H1 (cell line): ENCODE data around the gene PFKP. TPM values are rescaled to one million over a fixed set of nuclear protein-coding genes. Genes with fewer than 3 reads are reported as not detected.
A peak's percentile ranks its signal among the peaks of the same experiment; 100 is the strongest.

Source experiments
- CTCF ChIA-PET: fragments of 300-600 bp; sonication (Branson Sonifier 250); formaldehyde crosslinking; loops from one replicate; lab custom pipeline; 2021; ENCODE audit not compliant: partially characterized antibody; lab: Charles Lee
- POLR2A ChIA-PET: fragments of 300-600 bp; sonication (Branson Sonifier 250); formaldehyde crosslinking; loops from one replicate; lab custom pipeline; 2021; ENCODE audit warnings: inconsistent platforms; ENCODE audit not compliant: partially characterized antibody; lab: Charles Lee
- DNase-seq, 2 experiments: peaks; one replicate each; pipeline versions ENCODE4 v3.0.0 to v3.0.0-alpha.2; 2010 to 2022; ENCODE audit warnings: low spot score in 2 of 2, low read depth in 1 of 2, mixed read lengths in 1 of 2
- FAIRE-seq: peaks from 2 replicates; lab custom pipeline; 2011; peaks lifted over from hg19 to GRCh38; lab: Jason Lieb, UNC
- H2AFZ ChIP-seq: 2 replicates; pipeline ENCODE4 v1.8.1; 2012; ENCODE audit warnings: low read length, inconsistent platforms
- H2AK5ac ChIP-seq: 2 replicates; pipeline ENCODE4 v1.6.1; 2013; ENCODE audit warnings: low read depth, low read length
- H2BK120ac ChIP-seq: replicated peaks from 2 replicates; pipeline ENCODE3; 2013; ENCODE audit warnings: low read depth, low read length, inconsistent platforms
- H2BK12ac ChIP-seq: 2 replicates; pipeline ENCODE4 v1.6.1; 2013; ENCODE audit warnings: low read depth, low read length
- H2BK15ac ChIP-seq: 2 replicates; pipeline ENCODE4 v1.6.1; 2013; ENCODE audit warnings: low read length
- H2BK20ac ChIP-seq: 2 replicates; pipeline ENCODE4 v1.6.1; 2013; ENCODE audit warnings: low read length
- H2BK5ac ChIP-seq: 2 replicates; pipeline ENCODE4 v1.6.1; 2013; ENCODE audit warnings: low read depth, low read length
- H3K14ac ChIP-seq: 2 replicates; pipeline ENCODE4 v1.6.1; 2013; ENCODE audit warnings: inconsistent platforms; ENCODE audit not compliant: insufficient read length
- H3K18ac ChIP-seq: 2 replicates; pipeline ENCODE4 v1.6.1; 2013; ENCODE audit warnings: low read length; ENCODE audit errors: extremely low read depth
- H3K23ac ChIP-seq: 2 replicates; pipeline ENCODE4 v1.6.1; 2013; ENCODE audit warnings: inconsistent platforms; ENCODE audit not compliant: insufficient read length
- H3K23me2 ChIP-seq: 2 replicates; pipeline ENCODE4 v1.6.1; 2013; ENCODE audit warnings: low read depth, low read length
- H3K27ac ChIP-seq: 2 replicates; pipeline ENCODE4 v1.6.1; 2011; ENCODE audit warnings: low read depth, low read length, inconsistent platforms
- H3K27me3 ChIP-seq, 4 experiments: replicated peaks in 1 of 4; 1 replicate in 1 of 4; 2 replicates in 3 of 4; pipeline versions ENCODE4 v1.6.1 to v1.8.1; 2011 to 2013; ENCODE audit warnings: low read length in 3 of 4, mild to moderate bottlenecking in 3 of 4, inconsistent platforms in 2 of 4, mixed read lengths in 2 of 4, moderate library complexity in 1 of 4; ENCODE audit not compliant: control insufficient read depth in 3 of 4, insufficient read depth in 3 of 4; ENCODE audit errors: extremely low read depth in 1 of 4
- H3K36me3 ChIP-seq, 4 experiments: 2 replicates each; pipeline versions ENCODE4 v1.6.1 to v1.8.1; 2011 to 2013; ENCODE audit warnings: mild to moderate bottlenecking in 4 of 4, low read length in 3 of 4, moderate library complexity in 2 of 4, control low read depth in 1 of 4, inconsistent platforms in 1 of 4; ENCODE audit not compliant: insufficient read depth in 4 of 4, control insufficient read depth in 2 of 4
- H3K4ac ChIP-seq: replicated peaks from 2 replicates; pipeline ENCODE3; 2013; ENCODE audit warnings: low read length, low read depth, mixed read lengths, inconsistent platforms; ENCODE audit not compliant: insufficient read length
- H3K4me1 ChIP-seq, 4 experiments: replicated peaks in 1 of 4; 1 replicate in 1 of 4; 2 replicates in 3 of 4; pipeline versions ENCODE4 v1.6.1 to v1.8.1; 2011 to 2013; ENCODE audit warnings: low read length in 3 of 4, inconsistent platforms in 2 of 4, mixed read lengths in 1 of 4; ENCODE audit not compliant: insufficient read depth in 4 of 4, control insufficient read depth in 3 of 4
- H3K4me2 ChIP-seq, 2 experiments: 2 replicates each; pipeline versions ENCODE4 v1.6.1 to v1.8.1; 2011 to 2013; ENCODE audit warnings: low read depth in 2 of 2, low read length in 2 of 2, control low read depth in 1 of 2, inconsistent platforms in 1 of 2, mild to moderate bottlenecking in 1 of 2; ENCODE audit not compliant: insufficient read depth in 1 of 2
- H3K4me3 ChIP-seq, 4 experiments: fragments of 200-600, 300-600 bp in 1 of 4; sonication (generic), shearing (Covaris generic), sonication (Bioruptor Twin) in 1 of 4; 2 replicates each; pipeline versions ENCODE4 v1.5.1 to v1.8.1; 2011 to 2016; ENCODE audit warnings: low read length in 4 of 4, low read depth in 3 of 4, control low read depth in 2 of 4, inconsistent platforms in 2 of 4, mild to moderate bottlenecking in 2 of 4, mixed read lengths in 1 of 4, moderate library complexity in 1 of 4; ENCODE audit not compliant: insufficient read depth in 2 of 4; ENCODE audit errors: extremely low read depth in 1 of 4
- H3K56ac ChIP-seq: replicated peaks from 2 replicates; pipeline ENCODE3; 2013; ENCODE audit warnings: low read depth, mild to moderate bottlenecking, mixed read lengths, low read length, inconsistent platforms; ENCODE audit not compliant: insufficient read length
- H3K79me1 ChIP-seq: 2 replicates; pipeline ENCODE4 v1.6.1; 2013; ENCODE audit warnings: low read depth, low read length, control low read depth
- H3K79me2 ChIP-seq, 2 experiments: 2 replicates each; pipeline versions ENCODE4 v1.6.1 to v1.8.1; 2012 to 2013; ENCODE audit warnings: low read length in 2 of 2, mild to moderate bottlenecking in 2 of 2, inconsistent platforms in 1 of 2; ENCODE audit not compliant: insufficient read depth in 2 of 2, control insufficient read depth in 1 of 2
- H3K9ac ChIP-seq, 4 experiments: replicated peaks in 1 of 4; 1 replicate in 1 of 4; 2 replicates in 3 of 4; pipeline versions ENCODE4 v1.6.1 to v1.8.1; 2011 to 2013; ENCODE audit warnings: low read depth in 3 of 4, low read length in 3 of 4, control low read depth in 2 of 4, mild to moderate bottlenecking in 2 of 4, moderate library complexity in 2 of 4, inconsistent platforms in 1 of 4; ENCODE audit errors: extremely low read depth in 1 of 4
- H3K9me3 ChIP-seq, 2 experiments: 2 replicates each; pipeline versions ENCODE4 v1.6.1 to v1.8.1; 2012 to 2013; ENCODE audit warnings: mild to moderate bottlenecking in 2 of 2, moderate library complexity in 2 of 2, control low read depth in 1 of 2, inconsistent platforms in 1 of 2, low read depth in 1 of 2, low read length in 1 of 2, mixed read lengths in 1 of 2; ENCODE audit not compliant: insufficient read depth in 2 of 2
- H4K20me1 ChIP-seq, 2 experiments: replicated peaks in 1 of 2; 2 replicates each; pipeline versions ENCODE3 to v1.8.1; 2011 to 2013; ENCODE audit warnings: inconsistent platforms in 2 of 2, low read length in 2 of 2, mild to moderate bottlenecking in 1 of 2; ENCODE audit not compliant: insufficient read depth in 2 of 2, control insufficient read depth in 1 of 2
- H4K5ac ChIP-seq: 2 replicates; pipeline ENCODE4 v1.6.1; 2013; ENCODE audit warnings: low read length, low read depth, mixed read lengths, inconsistent platforms; ENCODE audit not compliant: insufficient read length
- H4K8ac ChIP-seq: 2 replicates; pipeline ENCODE4 v1.8.0; 2013; ENCODE audit warnings: mild to moderate bottlenecking, moderate library complexity, low read length, inconsistent platforms; ENCODE audit not compliant: insufficient read depth; ENCODE audit errors: extremely low read depth
- H4K91ac ChIP-seq: replicated peaks from 2 replicates; pipeline ENCODE3; 2013; ENCODE audit warnings: low read length, mixed read lengths, inconsistent platforms; ENCODE audit not compliant: insufficient read length
- CREB1 ChIP-seq: IDR thresholded peaks from 2 replicates; pipeline ENCODE4 v1.6.1; 2012; ENCODE audit warnings: inconsistent platforms
- JUND ChIP-seq: IDR thresholded peaks from 2 replicates; pipeline ENCODE4 v1.6.1; 2011; ENCODE audit warnings: mild to moderate bottlenecking, improper control_type of control experiment, low read length
- PHF8 ChIP-seq: fragments of 200-600 bp; sonication (generic); conservative IDR thresholded peaks from 2 replicates; pipeline ENCODE4 v1.7.1; 2012; ENCODE audit warnings: low read depth, mild to moderate bottlenecking, inconsistent platforms, low read length, moderate library complexity
- POLR2A ChIP-seq, 2 experiments: IDR thresholded peaks; 1 replicate in 1 of 2; 2 replicates in 1 of 2; pipeline ENCODE4 v1.6.1; 2011; ENCODE audit warnings: low read depth in 2 of 2, low read length in 2 of 2, mild to moderate bottlenecking in 2 of 2; ENCODE audit errors: control extremely low read depth in 1 of 2
- TAF1 ChIP-seq: IDR thresholded peaks from 2 replicates; pipeline ENCODE4 v1.6.1; 2011; ENCODE audit warnings: mild to moderate bottlenecking, low read depth, low read length
- TAF7 ChIP-seq: optimal IDR thresholded peaks from 2 replicates; pipeline ENCODE3; 2011; ENCODE audit warnings: low read depth, mild to moderate bottlenecking, inconsistent platforms, low read length, moderate library complexity, borderline replicate concordance
- TBP ChIP-seq: IDR thresholded peaks from 2 replicates; pipeline ENCODE4 v1.6.1; 2011; ENCODE audit warnings: low read depth, low read length, improper control_type of control experiment
- WGBS, 2 experiments: shearing (Covaris generic) in 1 of 2; methylation state at CpG; one replicate each; pipeline versions ENCODE4 v1.1.6 to v1.1.7; 2013 to 2015; ENCODE audit warnings: low lambda C conversion rate in 2 of 2, mixed read lengths in 2 of 2, inconsistent platforms in 1 of 2, low coverage in 1 of 2, missing lambda C conversion rate in 1 of 2; ENCODE audit not compliant: insufficient replicate concordance in 2 of 2, insufficient coverage in 1 of 2, insufficient read length in 1 of 2; ENCODE audit errors: extremely low coverage in 1 of 2, missing lambda C conversion rate in 1 of 2; 5-methylcytosine and 5-hydroxymethylcytosine counted together
- long read RNA-seq, 2 experiments: library from RNA in 1 of 2; library from capped mRNA in 1 of 2; stranded (forward); transcript quantifications; one replicate each; pipeline ENCODE4 v2.0.0, GENCODE V29; 2021; ENCODE audit warnings: inconsistent platforms in 1 of 2
- polyA minus RNA-seq, 3 experiments: library from RNA; depleted of rRNA, polyadenylated mRNA; stranded (reverse); fragments of >200 nt; gene quantifications; 1 replicate in 2 of 3; 2 replicates in 1 of 3; pipeline ENCODE4 v1.2.3, GENCODE V29; 2011
- polyA plus RNA-seq, 7 experiments: library from polyadenylated mRNA; depleted of rRNA in 3 of 7; stranded (reverse) in 5 of 7; unstranded in 2 of 7; fragments of >200 nt in 5 of 7; fragments of 200-250 nt in 2 of 7; gene quantifications; 1 replicate in 5 of 7; 2 replicates in 1 of 7; 4 replicates in 1 of 7; pipeline versions ENCODE4 v1.2.1 to v1.2.3, GENCODE V29; 2011 to 2013; ENCODE audit warnings: missing spikeins in 2 of 7, mixed read lengths in 2 of 7
- total RNA-seq: library from RNA; stranded (reverse); fragmentation: NEBNext Ultra II Directional; extraction: Animal tissue kit (Norgen Biotek cat#: 25700); gene quantifications from 2 replicates; pipeline ENCODE4 v1.2.1, GENCODE V29; 2021

Gene PFKP
- 128 TPM in 2 replicates for total RNA-seq
- polyA plus RNA-seq (2011; rRNA removed), result 51.2 and 76.9 TPM in 2 replicates
- polyA plus RNA-seq (2011; cell fraction: cytosol; rRNA removed), result 68.1 TPM
- 135 TPM for polyA plus RNA-seq (2011; cell fraction: nucleus; rRNA removed)
- 83.6 to 123 TPM (median 119 TPM) in 4 replicates for polyA plus RNA-seq (2012, experiment 1 of 2)
- polyA plus RNA-seq (2012, experiment 2 of 2), result 93.7 TPM
- 63.5 TPM for polyA plus RNA-seq (2013, experiment 1 of 2)
- polyA plus RNA-seq (2013, experiment 2 of 2), result 58.9 TPM
- 45.6 and 46.7 TPM in 2 replicates for polyA minus RNA-seq (2011; rRNA and poly(A)+ RNA removed)
- polyA minus RNA-seq (2011; cell fraction: cytosol; rRNA and poly(A)+ RNA removed), result 55.2 TPM
- 47.8 TPM for polyA minus RNA-seq (2011; cell fraction: nucleus; rRNA and poly(A)+ RNA removed)
- long read RNA-seq, experiment 1, transcript PFKP-203 (22 exons, 2,654 nt), result major isoform, 14 of 74 reads
- long read RNA-seq, experiment 1, transcript PFKP-201 (6 exons, 1,698 nt), result minor isoform, 6 of 74 reads
- long read RNA-seq, experiment 1, partial matches to known transcripts, result 37 of 74 reads
- long read RNA-seq, experiment 1, other reads (novel, unspliced or antisense), result 17 of 74 reads
- long read RNA-seq, experiment 2, transcript PFKP-203 (22 exons, 2,654 nt), result major isoform, 14 of 31 reads
- long read RNA-seq, experiment 2, partial matches to known transcripts, result 15 of 31 reads
- long read RNA-seq, experiment 2, other reads (novel, unspliced or antisense), result 1 of 31 reads

DNA sequence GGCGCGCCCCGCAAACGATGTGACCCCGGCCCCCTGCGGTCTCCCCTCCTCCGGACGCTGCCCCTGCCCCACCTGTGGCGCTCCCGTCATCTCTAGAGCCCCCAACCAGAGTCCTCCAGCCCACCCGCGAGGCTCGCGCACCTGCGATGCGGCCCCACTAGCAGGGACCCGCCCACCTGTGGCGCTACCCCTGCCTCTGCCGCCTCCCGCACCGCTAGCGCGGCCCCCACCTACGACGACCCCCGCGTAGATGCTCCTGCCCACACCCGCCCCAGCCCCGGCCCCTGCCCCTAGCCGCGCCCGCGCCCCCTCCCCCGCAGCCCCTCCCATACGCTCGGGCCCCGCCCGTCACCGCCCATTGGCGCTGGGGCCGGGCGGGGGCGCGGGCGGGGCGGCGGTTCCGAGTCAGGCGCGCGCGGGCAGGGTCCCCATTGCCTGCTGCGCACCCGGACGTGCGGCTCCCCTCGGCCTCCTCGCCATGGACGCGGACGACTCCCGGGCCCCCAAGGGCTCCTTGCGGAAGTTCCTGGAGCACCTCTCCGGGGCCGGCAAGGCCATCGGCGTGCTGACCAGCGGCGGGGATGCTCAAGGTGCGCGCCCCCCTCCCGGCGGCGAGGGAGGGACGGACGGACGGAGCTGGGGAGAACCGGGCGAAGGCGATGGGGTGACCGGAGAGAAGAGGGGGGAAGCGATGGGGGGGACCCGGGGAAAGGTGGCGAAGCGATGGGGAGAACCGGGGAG, at the start of gene PFKP:
TSS of gene PFKP (plus strand) at position 431 of the 741 bp plus-strand sequence. CDS start at position 479, 48 bp downstream.
- FAIRE-seq, result no peak

More for the DNA sequence above, at the start of gene PFKP:
- Histone ChIP-seq H3K27ac (no peak within 1 kb of the TSS), H2AFZ (peak within 1 kb of the TSS; percentile 72; the same call in 1 of the 2 replicates), H3K27me3 (peaks cover 0 to 15% (median 12%) of the 10 kb centered on the region in 4 experiments; a peak in 6 of 7 replicates), H2BK20ac (no peak within 1 kb of the TSS), H3K4ac (peak within 1 kb of the TSS; percentile 69), H4K5ac (peak within 1 kb of the TSS; percentile 59), H3K4me3 (peak within 1 kb of the TSS; percentile 67 to 100 (median 88)), H3K4me2 (peak within 1 kb of the TSS; percentile 88 to 94), H3K79me2 (peaks cover 23 to 35% of the 10 kb centered on the region in 2 experiments), H2BK15ac (no peak within 1 kb of the TSS), H4K91ac (no peak within 1 kb of the TSS), H2BK5ac (no peak within 1 kb of the TSS; the same call in 1 of the 2 replicates), H4K20me1 (peaks cover 1 to 18% of the 10 kb centered on the region in 2 experiments), H3K9ac (peak within 1 kb of the TSS; percentile 57 to 71 (median 62); a peak in 6 of 7 replicates), H3K23me2 (peaks cover 17% of the 10 kb centered on the region; the same call in 1 of the 2 replicates), H3K4me1 (peaks cover under 1 to 10% (median 3%) of the 10 kb centered on the region in 4 experiments; a peak in 4 of 7 replicates), H3K14ac (no peak within 1 kb of the TSS), H3K9me3 (no peaks in the 10 kb centered on the region), H2BK120ac (no peak within 1 kb of the TSS), H3K18ac (peak within 1 kb of the TSS; percentile 83), H3K36me3 (peaks cover 0 to 19% (median 2%) of the 10 kb centered on the region in 4 experiments; a peak in 4 of 8 replicates), H4K8ac (peak within 1 kb of the TSS; percentile 73), H3K56ac (peak within 1 kb of the TSS; percentile 42), H2BK12ac (no peak within 1 kb of the TSS), H3K79me1 (peaks cover 10% of the 10 kb centered on the region), H3K23ac (no peak within 1 kb of the TSS), H2AK5ac (no peak within 1 kb of the TSS)
- ChIA-PET CTCF (no interaction called here), POLR2A (interaction anchor here (0.7 to 3.0 kb wide), 6 partner anchors 10 to 784 kb away, joined by 3 to 18 read pairs (median 3); no protein-coding TSS in a partner anchor)
- TF ChIP-seq TAF7, result peak; percentile 61
- 0 out of 2 replicates have a peak, but pooled peaks have one; percentile 59 for TF ChIP-seq TAF1
- 0 out of 3 replicates have a peak, but pooled peaks of 1 of the 2 experiments have one; percentile 26 for TF ChIP-seq POLR2A (IDR thresholded peaks at IDR 0.05; ENCODE audit: control extremely low read depth in 1 of 2, low read depth in 2 of 2, low read length in 2 of 2)
- TF ChIP-seq TBP, result peak; percentile 18; the same call in 1 of the 2 replicates
- TF ChIP-seq CREB1, result no peak
- TF ChIP-seq PHF8, result peak; percentile 41; the same call in 1 of the 2 replicates
- no peak for TF ChIP-seq JUND
- DNase-seq, result peak in 1 of 2 experiments; percentile 74
- 1% methylated on average over 19 of the region's 86 CpGs; no CpG with 5 or more reads in 1 of the 2 experiments for WGBS, 2 experiments
